ENCODE results near the gene EDN2. TPM values are rescaled to one million over a fixed set of nuclear protein-coding genes. Genes with fewer than 3 reads are reported as not detected.

Gene EDN2
- total RNA-seq, 1 experiment from 2014 or later = 0.24 TPM

GRCh38 chr1:41471658-41472057 lies 12.8 kb downstream of the EDN2 start:
- no peak overlapping the region for H2AFZ ChIP-seq (ENCODE audit: low read length)
- no peaks in the 10 kb centered on the region for H3K4me1 ChIP-seq (ENCODE audit: insufficient read depth, low read length)
- H2BK120ac ChIP-seq (ENCODE audit: low read depth, low read length, poor library complexity, severe bottlenecking) = no peak overlapping the region
- H3K4me2 ChIP-seq (ENCODE audit: insufficient read depth, insufficient read length, low read length) = no peak overlapping the region
- H3K23me2 ChIP-seq (ENCODE audit: insufficient read length, low read depth, low read length, poor library complexity, severe bottlenecking) = no peaks in the 10 kb centered on the region
- H4K5ac ChIP-seq (ENCODE audit: insufficient read length, low read depth, low read length) = no peak overlapping the region
- Mint-ChIP-seq H3K4me3 (no peak overlapping the region), H3K4me1 (peaks cover 9 to 15% of the 10 kb centered on the region in 2 experiments), H3K36me3 (ENCODE audit: insufficient read depth in 1 of 3, low read depth in 3 of 3) (no peaks in the 10 kb centered on the region), H3K27me3 (ENCODE audit: low read depth) (peaks cover 1% of the 10 kb centered on the region; the same call in 1 of the 2 replicates), H3K27ac (no peak overlapping the region), H3K9me3 (no peaks in the 10 kb centered on the region)
- H2BK5ac ChIP-seq (ENCODE audit: insufficient read length, low read length) = no peak overlapping the region
- H2BK20ac ChIP-seq (ENCODE audit: low read depth, low read length, poor library complexity, severe bottlenecking) = no peak overlapping the region
- H3K79me2 ChIP-seq (ENCODE audit: insufficient read depth, low read length) = no peaks in the 10 kb centered on the region
- no peak overlapping the region for H3K9ac ChIP-seq (ENCODE audit: extremely low read depth, insufficient read length, low read length)
- no peaks in the 10 kb centered on the region for H3K27me3 ChIP-seq (ENCODE audit: insufficient read depth, low read length)
- no peak overlapping the region for H2BK15ac ChIP-seq (ENCODE audit: low read depth, low read length)
- no peak overlapping the region for H4K8ac ChIP-seq (replicated peaks; ENCODE audit: insufficient read length, low read depth, low read length)
- no peak overlapping the region for H2BK12ac ChIP-seq (ENCODE audit: insufficient read length, low read depth, low read length)
- no peak for TF ChIP-seq CTCF (conservative IDR thresholded peaks at IDR 0.05)
- H3K23ac ChIP-seq (ENCODE audit: insufficient read length, low read depth, low read length) = no peak overlapping the region
- no peak overlapping the region for H3K14ac ChIP-seq (ENCODE audit: insufficient read depth, low read length)
- H3K79me1 ChIP-seq (ENCODE audit: insufficient read depth, low read depth, low read length, poor library complexity, severe bottlenecking) = no peaks in the 10 kb centered on the region
- no CpG with 5 or more reads among the region's 6 CpGs for WGBS (ENCODE audit: extremely low coverage, insufficient read length, low lambda C conversion rate)
- no peaks in the 10 kb centered on the region for H3K9me3 ChIP-seq (ENCODE audit: control insufficient read depth, low read depth, low read length)
- no peak overlapping the region for H3T11ph ChIP-seq (ENCODE audit: low read length)
- no peak overlapping the region for H4K91ac ChIP-seq (ENCODE audit: insufficient read length, low read depth, low read length)
- no peak for DNase-seq
- no peak overlapping the region for H3K56ac ChIP-seq (ENCODE audit: insufficient read length, low read depth, low read length)
- H3K18ac ChIP-seq (ENCODE audit: insufficient read length, low read depth, low read length) = no peak overlapping the region
- no peak overlapping the region for H3K27ac ChIP-seq (ENCODE audit: insufficient read length, low read depth, low read length)
- H3K4ac ChIP-seq (ENCODE audit: low read depth, low read length) = no peak overlapping the region
- H2AK5ac ChIP-seq (ENCODE audit: insufficient read length, low read length) = no peak overlapping the region
- no peaks in the 10 kb centered on the region for H4K20me1 ChIP-seq (ENCODE audit: control insufficient read depth, insufficient read depth, insufficient read length)

Data from H9 (cell line).